Upper lobe of left lung (tissue), 6 donors: Measurements from ENCODE around the gene PAX2. TPM values are rescaled to one million over a fixed set of nuclear protein-coding genes. Genes with fewer than 3 reads are reported as not detected.

Experiments used
- ATAC-seq, 2 donors: fragments of 200-7000 bp; cut with Tn5 transposase; one replicate each; pipeline ENCODE4 v1.9.1; 2022; ENCODE audit warnings: mild to moderate bottlenecking in 2 of 2, moderate library complexity in 2 of 2; ENCODE audit not compliant: low FRiP score in 2 of 2
- DNase-seq, 2 donors: peaks; one replicate each; pipeline ENCODE4 v3.0.0-alpha.2; 2019 to 2020
- H3K27ac ChIP-seq, 4 donors: fragments of 200-600 bp; sonication (generic); one replicate each; pipeline ENCODE4 v1.5.1; 2016 to 2019
- H3K27me3 ChIP-seq, 4 donors: fragments of 200-600 bp; sonication (generic); one replicate each; pipeline ENCODE4 v1.5.1; 2017 to 2019
- H3K36me3 ChIP-seq, 4 donors: fragments of 200-600 bp; sonication (generic); one replicate each; pipeline ENCODE4 v1.5.1; 2016 to 2019
- H3K4me1 ChIP-seq, 4 donors: fragments of 200-600 bp; sonication (generic); one replicate each; pipeline ENCODE4 v1.5.1; 2018 to 2019
- H3K4me3 ChIP-seq, 4 donors: fragments of 200-600 bp; sonication (generic); one replicate each; pipeline ENCODE4 v1.5.1; 2017 to 2019; ENCODE audit warnings: mild to moderate bottlenecking in 2 of 4, moderate library complexity in 1 of 4
- H3K9me3 ChIP-seq, 4 donors: fragments of 200-600 bp; sonication (generic); one replicate each; pipeline ENCODE4 v1.5.1; 2018 to 2019
- CTCF ChIP-seq, 6 experiments: fragments of 450-650 bp in 4 of 6; fragments of 200-600 bp in 2 of 6; sonication (generic) in 2 of 6; IDR thresholded peaks; one replicate each; pipeline ENCODE4 v1.5.1; 2016 to 2019; ENCODE audit warnings: antibody characterized with exemption in 6 of 6
- EP300 ChIP-seq, 4 donors: sonication (generic); formaldehyde crosslinking; IDR thresholded peaks; one replicate each; pipeline ENCODE4 v1.5.1; 2017; ENCODE audit warnings: antibody characterized with exemption in 4 of 4, control low read depth in 2 of 4
- POLR2A ChIP-seq, 4 donors: fragments of 450-650 bp; IDR thresholded peaks; one replicate each; pipeline ENCODE4 v1.5.1; 2016 to 2017; ENCODE audit warnings: antibody characterized with exemption in 4 of 4, mild to moderate bottlenecking in 2 of 4
- POLR2AphosphoS5 ChIP-seq, 2 donors: sonication (generic); formaldehyde crosslinking; IDR thresholded peaks; one replicate each; pipeline ENCODE4 v1.5.1; 2017; ENCODE audit warnings: antibody characterized with exemption in 2 of 2
- WGBS, 2 donors: methylation state at CpG; one replicate each; pipeline ENCODE4 v1.1.5; 2017 to 2018; 5-methylcytosine and 5-hydroxymethylcytosine counted together
- total RNA-seq, 6 donors: library from RNA; depleted of rRNA in 4 of 6; stranded (reverse); fragments of >200 nt in 4 of 6; gene quantifications; one replicate each; pipeline versions ENCODE4 v1.1.0 to v1.2.1, GENCODE V29; 2016 to 2021
- donor health status: DM: no; HTN: no; CAD: no; lungs with moderate emphysema.
- donor health status: DM: no; HTN: yes; CAD: no; lungs with severe emphysema.

The PAX2 gene
- total RNA-seq, 6 donors from 2014 or later: 0.07 TPM; not detected in 5

GRCh38 chr10:100742076-100742771, 3.2 kb upstream of the PAX2 start:
- Histone ChIP-seq H3K27ac (no peak overlapping the region), H3K27me3 (peaks cover 0 to 95% (median 62%) of the 10 kb centered on the region in 4 donors), H3K36me3 (no peaks in the 10 kb centered on the region), H3K4me1 (peaks cover 26 to 64% (median 48%) of the 10 kb centered on the region in 4 donors), H3K4me3 (no peak overlapping the region), H3K9me3 (no peaks in the 10 kb centered on the region)
- TF ChIP-seq POLR2AphosphoS5 (IDR thresholded peaks at IDR 0.05) (no peak), POLR2A (IDR thresholded peaks at IDR 0.05) (no peak), CTCF (IDR thresholded peaks at IDR 0.05) (no peak), EP300 (IDR thresholded peaks at IDR 0.05) (no peak)
- WGBS, 2 donors: 6 to 8% methylated on average over 12 to 37 of the region's 37 CpGs
- peak in 1 of 2 donors; percentile 78 for DNase-seq
- ATAC-seq: no peak

GRCh38 chr10:100742936-100743335, 2.4 kb upstream of the PAX2 start:
- Histone ChIP-seq H3K36me3 (no peaks in the 10 kb centered on the region), H3K4me1 (peaks cover 24 to 62% (median 47%) of the 10 kb centered on the region in 4 donors), H3K4me3 (no peak overlapping the region), H3K27ac (no peak overlapping the region), H3K27me3 (peaks cover 1 to 94% (median 61%) of the 10 kb centered on the region in 4 donors), H3K9me3 (no peaks in the 10 kb centered on the region)
- WGBS, 2 donors: 14 to 18% methylated on average over 7 of the region's 7 CpGs
- no peak for TF ChIP-seq CTCF (IDR thresholded peaks at IDR 0.05)
- no peak for TF ChIP-seq EP300 (IDR thresholded peaks at IDR 0.05)
- TF ChIP-seq POLR2A (IDR thresholded peaks at IDR 0.05): no peak
- TF ChIP-seq POLR2AphosphoS5 (IDR thresholded peaks at IDR 0.05): no peak
- no peak for ATAC-seq
- no peak for DNase-seq

- H3K4me3 ChIP-seq: no peak overlapping the region
- WGBS, 2 donors: 2% methylated on average over 10 to 12 of the region's 16 CpGs
- H3K36me3 ChIP-seq: no peaks in the 10 kb centered on the region
- DNase-seq (peak in 1 of 2 donors; percentile 49), ATAC-seq (peak in 1 of 2 donors; percentile 77)
- no peaks in the 10 kb centered on the region for H3K9me3 ChIP-seq
- no peak for TF ChIP-seq EP300 (IDR thresholded peaks at IDR 0.05)
- peak in 5 of 6 experiments; percentile 32 to 57 (median 43) for TF ChIP-seq CTCF (IDR thresholded peaks at IDR 0.05)
- H3K27me3 ChIP-seq: peaks cover 5 to 94% (median 63%) of the 10 kb centered on the region in 4 donors
- no peak overlapping the region for H3K27ac ChIP-seq
- peaks cover 30 to 67% (median 54%) of the 10 kb centered on the region in 4 donors for H3K4me1 ChIP-seq
Measured at GRCh38 chr10:100743626-100744135, 1.7 kb upstream of the PAX2 start.

GRCh38 chr10:100744136-100744986, 1.0 kb upstream of the PAX2 start:
- H3K9me3 ChIP-seq: no peaks in the 10 kb centered on the region
- 3% methylated on average over 52 to 64 of the region's 65 CpGs for WGBS, 2 donors
- DNase-seq: peak in 1 of 2 donors; percentile 72
- H3K4me3 ChIP-seq: peak overlapping the region in 3 of 4 donors; percentile 18 to 39 (median 30)
- ATAC-seq: peak in 1 of 2 donors; percentile 3
- no peak overlapping the region for H3K27ac ChIP-seq
- peaks cover 34 to 68% (median 52%) of the 10 kb centered on the region in 4 donors for H3K4me1 ChIP-seq
- peaks cover 5 to 94% (median 65%) of the 10 kb centered on the region in 4 donors for H3K27me3 ChIP-seq
- TF ChIP-seq EP300 (IDR thresholded peaks at IDR 0.05) (no peak), POLR2AphosphoS5 (IDR thresholded peaks at IDR 0.05) (no peak), POLR2A (IDR thresholded peaks at IDR 0.05) (no peak), CTCF (IDR thresholded peaks at IDR 0.05) (no peak)
- H3K36me3 ChIP-seq: no peaks in the 10 kb centered on the region
